ENCODE data around the gene MAP3K7CL.

- TF ChIP-seq CTCF (IDR thresholded peaks at IDR 0.05) = no peak
- no peak for TF ChIP-seq POLR2AphosphoS5 (IDR thresholded peaks at IDR 0.05)
These were observed 48.2 kb upstream of the MAP3K7CL start for GRCh38 chr21:29082046-29082815.

Data from transverse colon (tissue), 4 donors.